ENCODE results near the gene NUP42.

NUP42 gene

DNA sequence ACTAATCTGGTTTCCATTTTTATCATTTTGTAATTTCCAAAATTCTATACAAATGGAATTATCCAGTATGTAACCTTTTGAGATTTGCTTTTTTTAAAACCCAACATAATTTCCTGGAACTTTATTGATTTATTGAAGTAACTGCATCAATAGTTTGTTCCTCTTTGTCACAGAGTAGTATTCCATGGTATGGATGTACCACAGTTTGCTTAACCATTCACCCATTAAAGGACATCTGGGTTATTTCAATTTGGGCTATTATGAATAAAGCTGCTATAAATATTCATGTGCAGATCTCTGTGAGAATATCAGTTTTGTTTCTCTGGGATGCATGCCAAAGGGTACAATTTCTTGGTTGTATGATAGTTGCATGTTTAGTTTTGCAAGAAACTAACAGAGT lies 67.6 kb downstream of the NUP42 start:
- TF ChIP-seq, protein P1, sequence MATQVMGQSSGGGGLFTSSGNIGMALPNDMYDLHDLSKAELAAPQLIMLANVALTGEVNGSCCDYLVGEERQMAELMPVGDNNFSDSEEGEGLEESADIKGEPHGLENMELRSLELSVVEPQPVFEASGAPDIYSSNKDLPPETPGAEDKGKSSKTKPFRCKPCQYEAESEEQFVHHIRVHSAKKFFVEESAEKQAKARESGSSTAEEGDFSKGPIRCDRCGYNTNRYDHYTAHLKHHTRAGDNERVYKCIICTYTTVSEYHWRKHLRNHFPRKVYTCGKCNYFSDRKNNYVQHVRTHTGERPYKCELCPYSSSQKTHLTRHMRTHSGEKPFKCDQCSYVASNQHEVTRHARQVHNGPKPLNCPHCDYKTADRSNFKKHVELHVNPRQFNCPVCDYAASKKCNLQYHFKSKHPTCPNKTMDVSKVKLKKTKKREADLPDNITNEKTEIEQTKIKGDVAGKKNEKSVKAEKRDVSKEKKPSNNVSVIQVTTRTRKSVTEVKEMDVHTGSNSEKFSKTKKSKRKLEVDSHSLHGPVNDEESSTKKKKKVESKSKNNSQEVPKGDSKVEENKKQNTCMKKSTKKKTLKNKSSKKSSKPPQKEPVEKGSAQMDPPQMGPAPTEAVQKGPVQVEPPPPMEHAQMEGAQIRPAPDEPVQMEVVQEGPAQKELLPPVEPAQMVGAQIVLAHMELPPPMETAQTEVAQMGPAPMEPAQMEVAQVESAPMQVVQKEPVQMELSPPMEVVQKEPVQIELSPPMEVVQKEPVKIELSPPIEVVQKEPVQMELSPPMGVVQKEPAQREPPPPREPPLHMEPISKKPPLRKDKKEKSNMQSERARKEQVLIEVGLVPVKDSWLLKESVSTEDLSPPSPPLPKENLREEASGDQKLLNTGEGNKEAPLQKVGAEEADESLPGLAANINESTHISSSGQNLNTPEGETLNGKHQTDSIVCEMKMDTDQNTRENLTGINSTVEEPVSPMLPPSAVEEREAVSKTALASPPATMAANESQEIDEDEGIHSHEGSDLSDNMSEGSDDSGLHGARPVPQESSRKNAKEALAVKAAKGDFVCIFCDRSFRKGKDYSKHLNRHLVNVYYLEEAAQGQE (IDR thresholded peaks at IDR 0.05; ENCODE audit: insufficient replicate concordance, low read depth), result no peak
- no peak for TF ChIP-seq SPI1 (IDR thresholded peaks at IDR 0.05; ENCODE audit: borderline replicate concordance, low read depth)
- TF ChIP-seq GABPA (IDR thresholded peaks at IDR 0.05; ENCODE audit: low read depth), result no peak
- TF ChIP-seq, protein P2, sequence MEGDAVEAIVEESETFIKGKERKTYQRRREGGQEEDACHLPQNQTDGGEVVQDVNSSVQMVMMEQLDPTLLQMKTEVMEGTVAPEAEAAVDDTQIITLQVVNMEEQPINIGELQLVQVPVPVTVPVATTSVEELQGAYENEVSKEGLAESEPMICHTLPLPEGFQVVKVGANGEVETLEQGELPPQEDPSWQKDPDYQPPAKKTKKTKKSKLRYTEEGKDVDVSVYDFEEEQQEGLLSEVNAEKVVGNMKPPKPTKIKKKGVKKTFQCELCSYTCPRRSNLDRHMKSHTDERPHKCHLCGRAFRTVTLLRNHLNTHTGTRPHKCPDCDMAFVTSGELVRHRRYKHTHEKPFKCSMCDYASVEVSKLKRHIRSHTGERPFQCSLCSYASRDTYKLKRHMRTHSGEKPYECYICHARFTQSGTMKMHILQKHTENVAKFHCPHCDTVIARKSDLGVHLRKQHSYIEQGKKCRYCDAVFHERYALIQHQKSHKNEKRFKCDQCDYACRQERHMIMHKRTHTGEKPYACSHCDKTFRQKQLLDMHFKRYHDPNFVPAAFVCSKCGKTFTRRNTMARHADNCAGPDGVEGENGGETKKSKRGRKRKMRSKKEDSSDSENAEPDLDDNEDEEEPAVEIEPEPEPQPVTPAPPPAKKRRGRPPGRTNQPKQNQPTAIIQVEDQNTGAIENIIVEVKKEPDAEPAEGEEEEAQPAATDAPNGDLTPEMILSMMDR (IDR thresholded peaks at IDR 0.05; ENCODE audit: insufficient read depth, low read length), result no peak
- no peak for TF ChIP-seq POLR2AphosphoS5 (IDR thresholded peaks at IDR 0.05; ENCODE audit: low read depth)
- Histone ChIP-seq H3K27me3 (ENCODE audit: insufficient read depth, poor library complexity, severe bottlenecking) (no peaks in the 10 kb centered on the region), H3K4me3 (replicated peaks; ENCODE audit: insufficient read depth, low read length) (no peak overlapping the region), H3K27ac (replicated peaks) (no peak overlapping the region)
- DNase-seq (ENCODE audit: low read depth in 1 of 2, low spot score in 1 of 2), result no peak
